ENCODE measurements around the gene RPL38. TPM values are rescaled to one million over a fixed set of nuclear protein-coding genes. Genes with fewer than 3 reads are reported as not detected.

RPL38 gene
- total RNA-seq, 1 experiment from 2014 or later: 3,689 TPM

- Histone ChIP-seq H3F3A (ENCODE audit: low read length, unreplicated experiment) (no peaks in the 10 kb centered on the region), H3K79me2 (ENCODE audit: low read length) (no peaks in the 10 kb centered on the region), H3K4me3 (ENCODE audit: low read length) (no peak overlapping the region), H3K9me2 (replicated peaks; ENCODE audit: low read length) (no peaks in the 10 kb centered on the region), H3K27me3 (ENCODE audit: low read length) (no peaks in the 10 kb centered on the region), H4K20me1 (ENCODE audit: low read length) (no peaks in the 10 kb centered on the region), H3K4me2 (ENCODE audit: low read length) (no peak overlapping the region), H2AFZ (ENCODE audit: low read length) (no peak overlapping the region), H3K4me1 (ENCODE audit: insufficient read depth, low read length) (no peaks in the 10 kb centered on the region), H3K36me3 (ENCODE audit: low read depth, low read length) (no peaks in the 10 kb centered on the region), H3K9ac (ENCODE audit: low read length) (no peak overlapping the region), H3K27ac (ENCODE audit: low read length) (no peak overlapping the region), H3K9me3 (ENCODE audit: low read length) (no peaks in the 10 kb centered on the region)
- BruUV-seq (replicated peaks): no TSS peak
- intact Hi-C loops (cut with micrococcal nuclease): no loop called here
- DNase-seq (no peak), ATAC-seq (no peak)
- ChIA-PET POLR2A (ENCODE audit: unreplicated experiment) (no interaction called here), CTCF (no interaction called here)
- no peak for TF ChIP-seq EZH2 (IDR thresholded peaks at IDR 0.05; ENCODE audit: low read length, unreplicated experiment)
- TF ChIP-seq EZH2phosphoT487 (IDR thresholded peaks at IDR 0.05; ENCODE audit: borderline replicate concordance, low read length): no peak
- TF ChIP-seq CTCF (conservative IDR thresholded peaks at IDR 0.05; ENCODE audit: low read depth, low read length): no peak
Measured at GRCh38 chr17:74231928-74232907, 28.7 kb downstream of the RPL38 start.

GRCh38 chr17:74233937-74234336, 30.5 kb downstream of the RPL38 start:
- intact Hi-C loops (cut with micrococcal nuclease): no loop called here
- ATAC-seq: no peak

More at GRCh38 chr17:74233937-74234336, 30.5 kb downstream of the RPL38 start:
- Histone ChIP-seq H3F3A (ENCODE audit: low read length, unreplicated experiment) (no peaks in the 10 kb centered on the region), H3K9me2 (replicated peaks; ENCODE audit: low read length) (no peaks in the 10 kb centered on the region), H3K9me3 (ENCODE audit: low read length) (no peaks in the 10 kb centered on the region), H3K27ac (ENCODE audit: low read length) (no peak overlapping the region), H3K4me2 (ENCODE audit: low read length) (no peak overlapping the region), H3K79me2 (ENCODE audit: low read length) (no peaks in the 10 kb centered on the region), H4K20me1 (ENCODE audit: low read length) (no peaks in the 10 kb centered on the region), H3K4me3 (ENCODE audit: low read length) (no peak overlapping the region), H3K36me3 (ENCODE audit: low read depth, low read length) (no peaks in the 10 kb centered on the region), H3K9ac (ENCODE audit: low read length) (no peak overlapping the region), H3K27me3 (ENCODE audit: low read length) (no peaks in the 10 kb centered on the region), H3K4me1 (ENCODE audit: insufficient read depth, low read length) (no peaks in the 10 kb centered on the region), H2AFZ (ENCODE audit: low read length) (no peak overlapping the region)
- BruUV-seq (replicated peaks): no TSS peak
- ChIA-PET POLR2A (ENCODE audit: unreplicated experiment) (no interaction called here), CTCF (no interaction called here)
- TF ChIP-seq EZH2phosphoT487 (IDR thresholded peaks at IDR 0.05; ENCODE audit: borderline replicate concordance, low read length) (no peak), EZH2 (IDR thresholded peaks at IDR 0.05; ENCODE audit: low read length, unreplicated experiment) (no peak), CTCF (conservative IDR thresholded peaks at IDR 0.05; ENCODE audit: low read depth, low read length) (no peak)
- DNase-seq: no peak
